ENCODE results near the gene FCHO1.

The FCHO1 gene

GRCh38 chr19:17830567-17831418, 79.5 kb downstream of the FCHO1 start:
- TF ChIP-seq L3MBTL2 (conservative IDR thresholded peaks at IDR 0.05), result peak; percentile 42; the same call in 1 of the 2 replicates
- no peak for TF ChIP-seq FOXM1 (IDR thresholded peaks at IDR 0.05; ENCODE audit: borderline replicate concordance)
- TF ChIP-seq PKNOX1 (IDR thresholded peaks at IDR 0.05), result no peak
- peak; percentile 100 for DNase-seq (ENCODE audit: extremely low spot score)
- ChIA-PET CTCF (interaction anchor here (0.6 to 1.2 kb wide), 3 partner anchors 10 to 440 kb away, joined by 3 read pairs; no protein-coding TSS in a partner anchor), POLR2A (interaction anchor here (0.7 to 1.8 kb wide), 2 partner anchors 29 to 102 kb away, joined by 4 to 7 read pairs; partner anchors contain the start of genes CCDC124 and RPL18A)

- ChIA-PET CTCF (interaction anchor here (1.2 kb wide), 1 partner anchor 57 kb away, joined by 3 read pairs; no protein-coding TSS in a partner anchor), POLR2A (interaction anchor here (1.8 kb wide), 1 partner anchor 29 kb away, joined by 7 read pairs; the partner anchor contains the start of gene RPL18A)
- DNase-seq (ENCODE audit: extremely low spot score), result no peak
- no peak for TF ChIP-seq BHLHE40 (IDR thresholded peaks at IDR 0.05; ENCODE audit: borderline replicate concordance)
- TF ChIP-seq HDGF (IDR thresholded peaks at IDR 0.05; ENCODE audit: borderline replicate concordance), result no peak
- TF ChIP-seq FOXK2 (IDR thresholded peaks at IDR 0.05), result no peak
- no peak for TF ChIP-seq SUZ12 (IDR thresholded peaks at IDR 0.05)
- TF ChIP-seq TARDBP (IDR thresholded peaks at IDR 0.05), result no peak
- no peak for TF ChIP-seq NFRKB (IDR thresholded peaks at IDR 0.05)
- TF ChIP-seq FOXM1 (IDR thresholded peaks at IDR 0.05; ENCODE audit: borderline replicate concordance), result no peak
These were observed 80.2 kb downstream of the FCHO1 start for GRCh38 chr19:17831419-17831888.

- CTCF ChIA-PET, result interaction anchor here (0.6 to 0.7 kb wide), 3 partner anchors 112 to 665 kb away, joined by 3 to 12 read pairs (median 4); no protein-coding TSS in a partner anchor
- no peak for TF ChIP-seq BHLHE40 (IDR thresholded peaks at IDR 0.05; ENCODE audit: borderline replicate concordance)
- POLR2A ChIA-PET, result no interaction called here
- no peak for DNase-seq (ENCODE audit: extremely low spot score)
These were observed 81.3 kb downstream of the FCHO1 start for GRCh38 chr19:17832443-17833208.

- CTCF ChIA-PET, result interaction anchor here (0.6 kb wide), 1 partner anchor 82 kb away, joined by 3 read pairs; no protein-coding TSS in a partner anchor
- no peak for DNase-seq (ENCODE audit: extremely low spot score)
- TF ChIP-seq ELF4 (IDR thresholded peaks at IDR 0.05), result no peak
- TF ChIP-seq FOXA1 (IDR thresholded peaks at IDR 0.05), result no peak
- no peak for TF ChIP-seq ZNF384 (IDR thresholded peaks at IDR 0.05)
- no peak for TF ChIP-seq HDGF (IDR thresholded peaks at IDR 0.05; ENCODE audit: borderline replicate concordance)
- no peak for TF ChIP-seq PKNOX1 (IDR thresholded peaks at IDR 0.05)
- TF ChIP-seq BHLHE40 (IDR thresholded peaks at IDR 0.05; ENCODE audit: borderline replicate concordance), result no peak
- TF ChIP-seq SP1 (IDR thresholded peaks at IDR 0.05), result no peak
- TF ChIP-seq ARNT (IDR thresholded peaks at IDR 0.05), result no peak
- TF ChIP-seq TARDBP (IDR thresholded peaks at IDR 0.05), result no peak
- TF ChIP-seq NFRKB (IDR thresholded peaks at IDR 0.05), result no peak
- no peak for TF ChIP-seq CTBP1 (IDR thresholded peaks at IDR 0.05; ENCODE audit: borderline replicate concordance)
- TF ChIP-seq FOXM1 (IDR thresholded peaks at IDR 0.05; ENCODE audit: borderline replicate concordance), result no peak
- no peak for TF ChIP-seq FOXK2 (IDR thresholded peaks at IDR 0.05)
- no peak for TF ChIP-seq L3MBTL2 (conservative IDR thresholded peaks at IDR 0.05)
- no peak for TF ChIP-seq SUZ12 (IDR thresholded peaks at IDR 0.05)
- no peak for TF ChIP-seq LEF1 (IDR thresholded peaks at IDR 0.05; ENCODE audit: borderline replicate concordance)
- POLR2A ChIA-PET, result interaction anchor here (1.2 to 3.0 kb wide), 2 partner anchors 25 to 228 kb away, joined by 3 to 11 read pairs; partner anchors contain the start of gene RPL18A
These were observed 83.3 kb downstream of the FCHO1 start for GRCh38 chr19:17834350-17835181.

- TF ChIP-seq BHLHE40 (IDR thresholded peaks at IDR 0.05; ENCODE audit: borderline replicate concordance) (no peak), FOXK2 (IDR thresholded peaks at IDR 0.05) (no peak), ZNF384 (IDR thresholded peaks at IDR 0.05) (no peak), FOXA1 (IDR thresholded peaks at IDR 0.05) (no peak), ELF4 (IDR thresholded peaks at IDR 0.05) (no peak), ARNT (IDR thresholded peaks at IDR 0.05) (no peak), PKNOX1 (IDR thresholded peaks at IDR 0.05) (no peak), SP1 (IDR thresholded peaks at IDR 0.05) (no peak), LEF1 (IDR thresholded peaks at IDR 0.05; ENCODE audit: borderline replicate concordance) (no peak), HDGF (IDR thresholded peaks at IDR 0.05; ENCODE audit: borderline replicate concordance) (no peak), TARDBP (IDR thresholded peaks at IDR 0.05) (no peak), L3MBTL2 (conservative IDR thresholded peaks at IDR 0.05) (no peak), FOXM1 (IDR thresholded peaks at IDR 0.05; ENCODE audit: borderline replicate concordance) (no peak), NFRKB (IDR thresholded peaks at IDR 0.05) (no peak), SUZ12 (IDR thresholded peaks at IDR 0.05) (no peak), CTBP1 (IDR thresholded peaks at IDR 0.05; ENCODE audit: borderline replicate concordance) (no peak)
- DNase-seq (ENCODE audit: extremely low spot score), result no peak
- ChIA-PET POLR2A (interaction anchor here (3.0 kb wide), 1 partner anchor 24 kb away, joined by 11 read pairs; the partner anchor contains the start of gene RPL18A), CTCF (interaction anchor here (0.6 kb wide), 1 partner anchor 51 kb away, joined by 6 read pairs; no protein-coding TSS in a partner anchor)
These were observed 84.1 kb downstream of the FCHO1 start for GRCh38 chr19:17835182-17836006.

Data from HEK293T (cell line).